Ascending aorta (tissue), 2 donors: Measurements from ENCODE around the gene MYBPC2. TPM values are rescaled to one million over a fixed set of nuclear protein-coding genes. Genes with fewer than 3 reads are reported as not detected.

Experiments used
- DNase-seq, 2 donors: peaks; one replicate each; pipeline ENCODE4 v3.0.0-alpha.2; 2019; ENCODE audit warnings: low spot score in 2 of 2
- H3K27ac ChIP-seq, 2 donors: fragments of 200-600 bp; sonication (generic); one replicate each; pipeline ENCODE4 v1.5.1; 2016 to 2017; ENCODE audit warnings: mild to moderate bottlenecking in 1 of 2
- H3K27me3 ChIP-seq: fragments of 200-600 bp; sonication (generic); one replicate; pipeline ENCODE4 v1.5.1; 2017
- H3K36me3 ChIP-seq, 2 donors: fragments of 200-600 bp; sonication (generic); one replicate each; pipeline ENCODE4 v1.5.1; 2016
- H3K4me1 ChIP-seq, 2 donors: fragments of 200-600 bp; sonication (generic); one replicate each; pipeline ENCODE4 v1.5.1; 2016 to 2017; ENCODE audit warnings: mild to moderate bottlenecking in 1 of 2
- H3K4me3 ChIP-seq, 2 donors: fragments of 200-600 bp; sonication (generic); one replicate each; pipeline ENCODE4 v1.5.1; 2016 to 2017; ENCODE audit warnings: mild to moderate bottlenecking in 1 of 2
- H3K9me3 ChIP-seq, 2 donors: fragments of 200-600 bp; sonication (generic); one replicate each; pipeline ENCODE4 v1.5.1; 2016
- CTCF ChIP-seq, 3 experiments: fragments of 200-600 bp in 2 of 3; fragments of 450-650 bp in 1 of 3; sonication (generic) in 2 of 3; IDR thresholded peaks; one replicate each; pipeline ENCODE4 v1.5.1; 2016 to 2019; ENCODE audit warnings: antibody characterized with exemption in 3 of 3, mild to moderate bottlenecking in 1 of 3, moderate library complexity in 1 of 3
- intact Hi-C: fragments of 100-400 bp; cut with DNase I; formaldehyde crosslinking; loops from one replicate; pipeline ENCODE4 v1.15.1; 2023
- total RNA-seq: library from RNA; depleted of rRNA; stranded (reverse); fragments of >200 nt; gene quantifications from one replicate; pipeline ENCODE4 v1.1.0, GENCODE V29; 2016

The MYBPC2 gene
- total RNA-seq, 1 donor from 2014 or later, result not detected

- H3K9me3 ChIP-seq, result no peaks in the 10 kb centered on the region
- H3K27me3 ChIP-seq, result no peaks in the 10 kb centered on the region
- no peak for DNase-seq
Measured at GRCh38 chr19:50507376-50507775, 74.7 kb downstream of the MYBPC2 start.

GRCh38 chr19:50508843-50509190 lies 76.1 kb downstream of the MYBPC2 start:
- H3K4me3 ChIP-seq, result no peak overlapping the region
- no peaks in the 10 kb centered on the region for H3K9me3 ChIP-seq
- no peak for TF ChIP-seq CTCF (IDR thresholded peaks at IDR 0.05)
- intact Hi-C loops, result no loop called here
- peaks cover 0 to 7% of the 10 kb centered on the region in 2 donors for H3K36me3 ChIP-seq
- no peak overlapping the region for H3K27ac ChIP-seq
- no peaks in the 10 kb centered on the region for H3K27me3 ChIP-seq
- H3K4me1 ChIP-seq, result peaks cover 6% of the 10 kb centered on the region in 2 donors
- DNase-seq, result no peak

More at GRCh38 chr19:50507376-50507775, 74.7 kb downstream of the MYBPC2 start:
- intact Hi-C loops, result no loop called here
- TF ChIP-seq CTCF (IDR thresholded peaks at IDR 0.05), result no peak
- Histone ChIP-seq H3K4me1 (peaks cover 6% of the 10 kb centered on the region in 2 donors), H3K27ac (no peak overlapping the region), H3K36me3 (peaks cover 0 to 7% of the 10 kb centered on the region in 2 donors), H3K4me3 (no peak overlapping the region)

GRCh38 chr19:50509366-50509765 lies 76.7 kb downstream of the MYBPC2 start:
- Histone ChIP-seq H3K27ac (no peak overlapping the region), H3K4me1 (peaks cover 6% of the 10 kb centered on the region in 2 donors), H3K36me3 (peaks cover 0 to 7% of the 10 kb centered on the region in 2 donors), H3K9me3 (no peaks in the 10 kb centered on the region), H3K4me3 (no peak overlapping the region), H3K27me3 (no peaks in the 10 kb centered on the region)
- intact Hi-C loops, result no loop called here
- TF ChIP-seq CTCF (IDR thresholded peaks at IDR 0.05), result no peak
- DNase-seq, result no peak

GRCh38 chr19:50510121-50510670 lies 77.5 kb downstream of the MYBPC2 start:
- peak overlapping the region in 1 of 2 donors; percentile 65 for H3K27ac ChIP-seq
- no peak for TF ChIP-seq CTCF (IDR thresholded peaks at IDR 0.05)
- peak overlapping the region; percentile 80 to 92 for H3K4me3 ChIP-seq
- H3K4me1 ChIP-seq, result peaks cover 6% of the 10 kb centered on the region in 2 donors
- no peaks in the 10 kb centered on the region for H3K27me3 ChIP-seq
- DNase-seq, result no peak
- no peaks in the 10 kb centered on the region for H3K9me3 ChIP-seq
- intact Hi-C loops, result loop anchor here (2.0 to 10.0 kb wide), 7 partner anchors 78 to 855 kb away; partner anchors contain the start of genes CLDND2, CTU1, ETFB and MYBPC2
- H3K36me3 ChIP-seq, result peaks cover 0 to 7% of the 10 kb centered on the region in 2 donors

GRCh38 chr19:50510700-50511068 lies 78.0 kb downstream of the MYBPC2 start:
- H3K9me3 ChIP-seq, result no peaks in the 10 kb centered on the region
- no peak for TF ChIP-seq CTCF (IDR thresholded peaks at IDR 0.05)
- peak overlapping the region; percentile 65 to 68 for H3K27ac ChIP-seq
- intact Hi-C loops, result loop anchor here (1.0 to 10.0 kb wide), 9 partner anchors 34 to 854 kb away; partner anchors contain the start of genes CLDND2, CTU1, EMC10 and ETFB
- peaks cover 6% of the 10 kb centered on the region in 2 donors for H3K4me1 ChIP-seq
- no peaks in the 10 kb centered on the region for H3K27me3 ChIP-seq
- H3K36me3 ChIP-seq, result peaks cover 0 to 7% of the 10 kb centered on the region in 2 donors
- DNase-seq, result no peak
- peak overlapping the region; percentile 80 to 92 for H3K4me3 ChIP-seq
